Measurements from ENCODE around the gene UFSP1.

- no peak for TF ChIP-seq CTCF (IDR thresholded peaks at IDR 0.05; ENCODE audit: poor library complexity)
- no peak for TF ChIP-seq EZH2 (IDR thresholded peaks at IDR 0.05; ENCODE audit: borderline replicate concordance)
Observed at GRCh38 chr7:100893910-100894721, 4.6 kb upstream of the UFSP1 start.
